Measurements from ENCODE around the gene ARHGAP11A. TPM values are rescaled to one million over a fixed set of nuclear protein-coding genes. Genes with fewer than 3 reads are reported as not detected.
"Not testable (repeated sequence)": the region's sequence is repeated elsewhere in the genome, so short reads cannot be mapped to it uniquely, and the experiment has no call there.

Gene ARHGAP11A, protein sequence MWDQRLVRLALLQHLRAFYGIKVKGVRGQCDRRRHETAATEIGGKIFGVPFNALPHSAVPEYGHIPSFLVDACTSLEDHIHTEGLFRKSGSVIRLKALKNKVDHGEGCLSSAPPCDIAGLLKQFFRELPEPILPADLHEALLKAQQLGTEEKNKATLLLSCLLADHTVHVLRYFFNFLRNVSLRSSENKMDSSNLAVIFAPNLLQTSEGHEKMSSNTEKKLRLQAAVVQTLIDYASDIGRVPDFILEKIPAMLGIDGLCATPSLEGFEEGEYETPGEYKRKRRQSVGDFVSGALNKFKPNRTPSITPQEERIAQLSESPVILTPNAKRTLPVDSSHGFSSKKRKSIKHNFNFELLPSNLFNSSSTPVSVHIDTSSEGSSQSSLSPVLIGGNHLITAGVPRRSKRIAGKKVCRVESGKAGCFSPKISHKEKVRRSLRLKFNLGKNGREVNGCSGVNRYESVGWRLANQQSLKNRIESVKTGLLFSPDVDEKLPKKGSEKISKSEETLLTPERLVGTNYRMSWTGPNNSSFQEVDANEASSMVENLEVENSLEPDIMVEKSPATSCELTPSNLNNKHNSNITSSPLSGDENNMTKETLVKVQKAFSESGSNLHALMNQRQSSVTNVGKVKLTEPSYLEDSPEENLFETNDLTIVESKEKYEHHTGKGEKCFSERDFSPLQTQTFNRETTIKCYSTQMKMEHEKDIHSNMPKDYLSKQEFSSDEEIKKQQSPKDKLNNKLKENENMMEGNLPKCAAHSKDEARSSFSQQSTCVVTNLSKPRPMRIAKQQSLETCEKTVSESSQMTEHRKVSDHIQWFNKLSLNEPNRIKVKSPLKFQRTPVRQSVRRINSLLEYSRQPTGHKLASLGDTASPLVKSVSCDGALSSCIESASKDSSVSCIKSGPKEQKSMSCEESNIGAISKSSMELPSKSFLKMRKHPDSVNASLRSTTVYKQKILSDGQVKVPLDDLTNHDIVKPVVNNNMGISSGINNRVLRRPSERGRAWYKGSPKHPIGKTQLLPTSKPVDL
- 22.2 and 35.5 TPM in 2 replicates for total RNA-seq (2014; rRNA removed; shearing (Covaris generic); ENCODE audit: low replicate concordance)

DNA sequence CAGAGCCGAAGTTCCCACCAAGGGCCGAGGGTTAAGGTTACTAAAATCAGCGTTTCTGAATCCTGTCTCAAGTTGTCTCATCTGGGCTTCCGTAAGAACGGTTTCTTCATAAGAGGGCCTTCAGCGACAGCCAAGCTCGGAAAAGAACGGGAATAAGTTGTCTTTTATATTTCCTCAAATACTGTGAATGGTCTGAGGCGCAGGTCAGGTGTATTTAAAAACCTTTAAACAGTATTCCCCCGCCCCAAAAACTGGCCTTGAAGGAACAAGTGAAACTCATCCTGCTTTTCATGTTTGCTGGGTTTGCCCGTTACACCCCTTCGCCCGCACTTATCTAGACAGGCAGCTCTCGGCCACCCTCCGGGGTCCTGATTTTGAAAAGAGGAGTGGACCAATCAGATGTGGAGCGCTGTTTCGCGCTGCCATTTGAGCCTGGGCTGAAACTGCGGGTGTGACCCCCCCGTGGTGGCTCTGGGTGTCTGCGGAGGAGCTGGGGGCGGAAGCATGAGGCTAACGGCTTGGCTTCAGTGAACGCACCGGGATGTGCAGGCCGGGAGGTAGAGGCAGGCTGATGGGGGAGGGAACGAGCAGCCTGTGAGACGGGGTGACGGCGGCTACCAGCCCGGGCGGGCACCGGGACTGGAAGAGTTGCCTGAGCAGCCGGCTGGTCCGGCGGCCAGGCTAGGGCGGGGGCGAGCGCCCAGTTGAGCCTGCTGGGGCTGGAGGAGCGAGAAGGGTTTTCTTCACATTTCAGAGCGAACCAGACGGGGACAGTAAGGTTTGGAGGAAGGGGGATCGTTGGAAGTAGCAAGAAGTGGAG is at the start of gene ARHGAP11A:
Gene ARHGAP11A (plus strand): TSS at position 454 of the 820 bp plus-strand sequence. CDS start 708 bp downstream, outside the sequence.
- peaks cover 21% of the 10 kb centered on the region for H3K4me1 ChIP-seq (ENCODE audit: low read length)
- H4K20me1 ChIP-seq (ENCODE audit: insufficient read depth, low read depth, low read length); H3K9me3 ChIP-seq (ENCODE audit: low read length); H2AFZ ChIP-seq (ENCODE audit: low read length); H3K9me2 ChIP-seq (replicated peaks; ENCODE audit: insufficient read depth, low read length); H3K27me3 ChIP-seq (ENCODE audit: low read length); H3K36me3 ChIP-seq (ENCODE audit: insufficient read depth, low read length): not testable (repeated sequence)
- peaks cover 46% of the 10 kb centered on the region for H3K79me2 ChIP-seq (ENCODE audit: low read length)
- H3K9ac ChIP-seq (ENCODE audit: low read length), result peak within 1 kb of the TSS; percentile 79
- DNase-seq, result peak; percentile 94
- H3K4me3 ChIP-seq (ENCODE audit: low read length), result peak within 1 kb of the TSS; percentile 71
- peak within 1 kb of the TSS; percentile 87 for H3K27ac ChIP-seq (ENCODE audit: low read length)
- H3K4me2 ChIP-seq (ENCODE audit: low read depth, low read length, poor library complexity, severe bottlenecking), result peak within 1 kb of the TSS; percentile 76

DNA sequence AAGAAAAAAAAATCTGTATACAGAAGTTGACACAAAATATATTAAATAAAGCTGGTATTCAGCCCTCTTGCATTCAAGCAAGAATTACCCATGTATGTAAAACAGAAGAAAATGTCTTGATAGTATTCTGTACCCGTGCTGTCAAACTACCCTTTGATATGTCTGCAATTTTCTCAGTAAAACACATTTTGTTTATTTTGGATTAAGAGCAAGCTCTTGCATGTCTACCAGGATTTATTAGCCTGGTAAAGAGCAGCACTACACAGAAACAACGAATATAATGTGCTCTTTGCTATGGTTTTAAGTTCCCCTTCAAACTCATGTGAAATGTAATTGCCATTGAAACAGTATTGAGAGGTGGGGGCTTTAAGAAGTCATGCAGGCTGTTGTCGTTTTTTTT is 46.3 kb upstream of the ARHGAP11A start:
- H3K27ac ChIP-seq (ENCODE audit: low read length); DNase-seq; H3K9ac ChIP-seq (ENCODE audit: low read length); H3K4me1 ChIP-seq (ENCODE audit: low read length); H3K9me3 ChIP-seq (ENCODE audit: low read length); H2AFZ ChIP-seq (ENCODE audit: low read length); H3K9me2 ChIP-seq (replicated peaks; ENCODE audit: insufficient read depth, low read length); H3K36me3 ChIP-seq (ENCODE audit: insufficient read depth, low read length); H4K20me1 ChIP-seq (ENCODE audit: insufficient read depth, low read depth, low read length); H3K79me2 ChIP-seq (ENCODE audit: low read length); H3K27me3 ChIP-seq (ENCODE audit: low read length); H3K4me3 ChIP-seq (ENCODE audit: low read length); H3K4me2 ChIP-seq (ENCODE audit: low read depth, low read length, poor library complexity, severe bottlenecking): not testable (repeated sequence)

DNA sequence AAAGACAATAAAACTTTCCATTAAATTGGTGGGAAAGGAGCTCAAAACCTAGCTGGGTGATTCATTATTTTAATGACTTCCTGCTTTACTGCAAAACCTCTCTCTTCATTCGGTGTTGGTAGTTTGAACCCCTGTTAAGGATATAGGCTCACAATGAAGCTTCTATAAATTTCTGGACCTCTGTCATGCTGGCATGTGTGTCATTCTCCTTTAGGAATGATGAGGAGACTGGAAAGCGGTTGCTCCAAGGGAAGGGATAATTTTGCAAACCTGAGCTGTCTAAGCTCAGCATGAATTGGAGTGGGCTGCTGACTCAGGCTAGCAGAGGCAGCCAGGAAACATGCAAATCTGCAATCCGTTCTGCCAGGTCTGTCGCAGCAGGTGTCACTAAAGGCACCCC is 36.8 kb upstream of the ARHGAP11A start:
- not testable (repeated sequence) for H3K9me2 ChIP-seq (replicated peaks; ENCODE audit: insufficient read depth, low read length); DNase-seq; H3K27ac ChIP-seq (ENCODE audit: low read length); H3K9ac ChIP-seq (ENCODE audit: low read length); H3K27me3 ChIP-seq (ENCODE audit: low read length); H3K4me1 ChIP-seq (ENCODE audit: low read length); H2AFZ ChIP-seq (ENCODE audit: low read length); H3K4me3 ChIP-seq (ENCODE audit: low read length); H4K20me1 ChIP-seq (ENCODE audit: insufficient read depth, low read depth, low read length); H3K79me2 ChIP-seq (ENCODE audit: low read length); H3K36me3 ChIP-seq (ENCODE audit: insufficient read depth, low read length); H3K9me3 ChIP-seq (ENCODE audit: low read length); H3K4me2 ChIP-seq (ENCODE audit: low read depth, low read length, poor library complexity, severe bottlenecking)

DNA sequence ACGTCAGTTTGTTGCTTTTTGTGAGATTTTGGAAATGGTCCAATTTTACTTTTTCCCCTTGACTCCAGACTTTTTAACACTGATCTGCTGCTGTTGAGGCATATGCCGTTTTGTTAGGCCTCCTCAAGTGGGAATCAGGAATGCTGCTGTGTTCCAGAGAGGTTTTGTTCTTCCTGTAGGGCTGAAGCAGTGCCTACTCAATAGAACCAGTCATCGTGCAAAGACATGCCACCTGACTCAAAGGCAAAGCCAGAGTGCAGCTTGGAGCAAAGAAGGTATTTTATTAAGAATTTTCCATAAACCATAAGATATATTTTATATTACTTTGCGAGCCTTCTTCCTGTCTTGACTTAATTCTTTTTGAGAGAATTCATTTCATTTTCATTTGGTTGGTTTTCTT is 29.5 kb upstream of the ARHGAP11A start:
- H3K27ac ChIP-seq (ENCODE audit: low read length); H3K9me2 ChIP-seq (replicated peaks; ENCODE audit: insufficient read depth, low read length); H3K4me3 ChIP-seq (ENCODE audit: low read length); H2AFZ ChIP-seq (ENCODE audit: low read length); H3K36me3 ChIP-seq (ENCODE audit: insufficient read depth, low read length); H3K27me3 ChIP-seq (ENCODE audit: low read length); H3K4me1 ChIP-seq (ENCODE audit: low read length); H3K4me2 ChIP-seq (ENCODE audit: low read depth, low read length, poor library complexity, severe bottlenecking); DNase-seq; H4K20me1 ChIP-seq (ENCODE audit: insufficient read depth, low read depth, low read length); H3K9ac ChIP-seq (ENCODE audit: low read length); H3K9me3 ChIP-seq (ENCODE audit: low read length); H3K79me2 ChIP-seq (ENCODE audit: low read length): not testable (repeated sequence)

DNA sequence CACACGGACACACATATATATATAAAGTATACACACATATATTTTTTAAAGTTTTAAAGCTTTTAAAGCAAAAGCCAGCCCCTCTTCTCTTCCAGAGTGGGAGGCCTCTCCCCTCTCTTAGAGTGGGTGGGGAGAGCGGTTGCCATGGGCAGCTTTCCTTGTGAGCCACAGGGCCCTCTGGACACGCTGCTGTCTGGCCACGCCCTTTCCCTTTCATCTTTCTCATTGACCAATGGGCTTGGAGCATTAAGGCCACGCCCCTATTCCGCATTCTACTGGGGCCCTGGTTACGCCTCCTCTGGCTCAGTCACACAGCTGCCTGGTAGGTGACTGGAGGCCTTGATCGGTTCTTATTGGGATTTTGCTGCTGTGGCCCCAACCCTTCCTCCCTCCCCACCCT is 22.2 kb upstream of the ARHGAP11A start, which contains the start of gene GOLGA8N:
Gene GOLGA8N (plus strand): TSS at position 306 of the 400 bp plus-strand sequence.
- H3K9me2 ChIP-seq (replicated peaks; ENCODE audit: insufficient read depth, low read length); DNase-seq; H3K4me3 ChIP-seq (ENCODE audit: low read length); H3K4me2 ChIP-seq (ENCODE audit: low read depth, low read length, poor library complexity, severe bottlenecking); H3K27me3 ChIP-seq (ENCODE audit: low read length); H3K9ac ChIP-seq (ENCODE audit: low read length); H2AFZ ChIP-seq (ENCODE audit: low read length); H3K36me3 ChIP-seq (ENCODE audit: insufficient read depth, low read length); H3K9me3 ChIP-seq (ENCODE audit: low read length); H3K79me2 ChIP-seq (ENCODE audit: low read length); H3K4me1 ChIP-seq (ENCODE audit: low read length); H3K27ac ChIP-seq (ENCODE audit: low read length); H4K20me1 ChIP-seq (ENCODE audit: insufficient read depth, low read depth, low read length): not testable (repeated sequence)

DNA sequence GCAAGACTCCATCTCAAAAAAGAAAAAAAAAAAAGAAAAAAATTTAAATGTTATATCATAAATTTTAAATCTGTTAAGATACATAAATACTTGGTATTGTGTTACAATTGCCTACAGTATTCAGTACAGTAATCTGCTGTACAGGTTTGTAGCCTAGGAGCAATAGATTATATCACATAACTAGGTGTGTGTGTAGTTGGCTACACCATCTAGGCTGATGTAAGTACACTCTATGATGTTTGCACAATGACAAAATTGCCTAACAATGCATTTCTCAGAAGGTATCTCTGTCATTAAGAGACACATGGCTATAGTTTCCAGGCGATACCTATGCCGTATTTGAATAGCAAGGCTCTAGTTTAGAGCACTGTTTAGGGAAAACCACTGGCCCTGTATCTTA is 5.8 kb upstream of the ARHGAP11A start:
- H3K9me3 ChIP-seq (ENCODE audit: low read length); H3K9ac ChIP-seq (ENCODE audit: low read length); H3K9me2 ChIP-seq (replicated peaks; ENCODE audit: insufficient read depth, low read length); H3K4me3 ChIP-seq (ENCODE audit: low read length); H4K20me1 ChIP-seq (ENCODE audit: insufficient read depth, low read depth, low read length); H2AFZ ChIP-seq (ENCODE audit: low read length); H3K27ac ChIP-seq (ENCODE audit: low read length); H3K27me3 ChIP-seq (ENCODE audit: low read length); H3K79me2 ChIP-seq (ENCODE audit: low read length); H3K4me1 ChIP-seq (ENCODE audit: low read length); H3K4me2 ChIP-seq (ENCODE audit: low read depth, low read length, poor library complexity, severe bottlenecking); H3K36me3 ChIP-seq (ENCODE audit: insufficient read depth, low read length); DNase-seq: not testable (repeated sequence)

DNA sequence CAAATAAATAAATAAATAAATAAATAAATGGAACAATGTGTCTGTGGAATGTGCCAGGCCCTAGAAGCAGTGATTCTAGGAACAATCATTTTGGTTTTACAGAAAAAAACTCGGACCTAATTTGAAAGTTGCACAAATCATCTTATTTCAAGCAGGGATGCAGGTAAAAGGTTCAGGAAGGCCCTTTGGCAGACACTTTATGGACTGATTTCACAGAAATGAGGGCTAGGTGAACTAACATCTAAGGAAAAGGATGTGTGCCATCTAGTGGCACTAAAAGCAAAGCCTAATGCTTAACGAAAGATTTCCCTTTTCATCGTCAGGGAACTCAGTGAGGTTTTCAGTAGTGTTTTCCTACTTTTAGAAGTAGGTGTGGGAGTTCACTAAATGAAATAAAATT is 4.6 kb upstream of the ARHGAP11A start:
- not testable (repeated sequence) for H2AFZ ChIP-seq (ENCODE audit: low read length); H3K9me2 ChIP-seq (replicated peaks; ENCODE audit: insufficient read depth, low read length); H3K4me2 ChIP-seq (ENCODE audit: low read depth, low read length, poor library complexity, severe bottlenecking); H4K20me1 ChIP-seq (ENCODE audit: insufficient read depth, low read depth, low read length); H3K27ac ChIP-seq (ENCODE audit: low read length); H3K9me3 ChIP-seq (ENCODE audit: low read length); H3K36me3 ChIP-seq (ENCODE audit: insufficient read depth, low read length); H3K79me2 ChIP-seq (ENCODE audit: low read length); H3K9ac ChIP-seq (ENCODE audit: low read length); H3K4me1 ChIP-seq (ENCODE audit: low read length); H3K27me3 ChIP-seq (ENCODE audit: low read length); H3K4me3 ChIP-seq (ENCODE audit: low read length)
- peak; percentile 47 for DNase-seq

DNA sequence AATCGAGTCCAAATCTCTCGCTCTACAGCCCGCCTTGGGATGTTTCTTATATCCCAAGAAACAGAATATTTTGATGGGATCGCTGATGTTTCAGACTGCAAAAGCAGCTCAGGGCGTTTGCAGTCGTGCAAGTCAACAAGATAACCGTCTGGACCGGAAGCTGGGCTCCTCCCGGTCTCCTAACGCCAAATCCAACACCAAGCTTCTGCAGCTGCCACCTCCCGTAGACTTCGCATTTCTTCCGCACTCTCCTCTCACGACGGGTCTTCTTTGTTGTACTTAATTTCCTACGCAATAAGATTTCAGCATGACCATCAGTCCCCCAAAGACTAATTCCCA is 623 bp upstream of the ARHGAP11A start:
- Histone ChIP-seq H3K4me1 (ENCODE audit: low read length) (peaks cover 20% of the 10 kb centered on the region), H3K79me2 (ENCODE audit: low read length) (peaks cover 40% of the 10 kb centered on the region), H3K27ac (ENCODE audit: low read length) (peak overlapping the region; percentile 87), H3K9ac (ENCODE audit: low read length) (peak overlapping the region; percentile 77), H3K4me3 (ENCODE audit: low read length) (peak overlapping the region; percentile 71), H3K4me2 (ENCODE audit: low read depth, low read length, poor library complexity, severe bottlenecking) (peak overlapping the region; percentile 56)
- not testable (repeated sequence) for H3K9me3 ChIP-seq (ENCODE audit: low read length); H2AFZ ChIP-seq (ENCODE audit: low read length); H3K9me2 ChIP-seq (replicated peaks; ENCODE audit: insufficient read depth, low read length); H3K27me3 ChIP-seq (ENCODE audit: low read length); DNase-seq; H4K20me1 ChIP-seq (ENCODE audit: insufficient read depth, low read depth, low read length); H3K36me3 ChIP-seq (ENCODE audit: insufficient read depth, low read length)
